ENCODE measurements around the gene KCNK13. TPM values are rescaled to one million over a fixed set of nuclear protein-coding genes. Genes with fewer than 3 reads are reported as not detected.

KCNK13 gene
- total RNA-seq, 1 experiment from 2014 or later = not detected

- Histone ChIP-seq H3K27me3 (ENCODE audit: control insufficient read depth, insufficient read depth, low read length) (peaks cover 28% of the 10 kb centered on the region), H3K27ac (ENCODE audit: low read length) (no peak overlapping the region), H3K4me3 (ENCODE audit: low read depth in 2 of 2, low read length in 2 of 2) (no peak overlapping the region), H3K9me3 (ENCODE audit: control insufficient read depth, insufficient read depth, low read depth, low read length) (no peaks in the 10 kb centered on the region), H3K36me3 (ENCODE audit: control insufficient read depth, insufficient read depth, low read length) (no peaks in the 10 kb centered on the region), H3K4me1 (ENCODE audit: control insufficient read depth, insufficient read depth, low read length) (no peaks in the 10 kb centered on the region)
- TF ChIP-seq SIN3A (IDR thresholded peaks at IDR 0.05; ENCODE audit: borderline replicate concordance, insufficient read depth, low read depth, low read length) = no peak
- TF ChIP-seq REST (IDR thresholded peaks at IDR 0.05; ENCODE audit: insufficient read depth in 1 of 2, low read depth in 2 of 2, low read length in 1 of 2) = no peak
- TF ChIP-seq TCF7L2 (IDR thresholded peaks at IDR 0.05; ENCODE audit: low read depth, low read length) = no peak
- TF ChIP-seq POLR2AphosphoS5 (IDR thresholded peaks at IDR 0.05; ENCODE audit: low read depth, low read length) = no peak
- no peak for TF ChIP-seq CTCF (IDR thresholded peaks at IDR 0.05)
- in situ Hi-C loops (cut with HindIII; ENCODE audit: low pct_unique_long_range_greater_than_20kb, low sequenced_read_pairs) (no loop called here), intact Hi-C loops (cut with micrococcal nuclease; ENCODE audit: unreplicated experiment) (no loop called here)
- POLR2A ChIA-PET = no interaction called here
- no TSS peak for BruUV-seq (replicated peaks)
- ATAC-seq = no peak
- no peak for DNase-seq (ENCODE audit: low read depth, low spot score)
- CTCF ChIA-PET = no interaction called here
Measured at GRCh38 chr14:90056826-90057225, 5.0 kb upstream of the KCNK13 start.

GRCh38 chr14:90058876-90059458, 2.8 kb upstream of the KCNK13 start:
- Histone ChIP-seq H3K27me3 (ENCODE audit: control insufficient read depth, insufficient read depth, low read length) (peaks cover 26% of the 10 kb centered on the region), H3K4me3 (ENCODE audit: low read depth in 2 of 2, low read length in 2 of 2) (no peak overlapping the region), H3K4me1 (ENCODE audit: control insufficient read depth, insufficient read depth, low read length) (no peaks in the 10 kb centered on the region), H3K27ac (ENCODE audit: low read length) (no peak overlapping the region), H3K9me3 (ENCODE audit: control insufficient read depth, insufficient read depth, low read depth, low read length) (no peaks in the 10 kb centered on the region), H3K36me3 (ENCODE audit: control insufficient read depth, insufficient read depth, low read length) (no peaks in the 10 kb centered on the region)
- no peak for TF ChIP-seq REST (IDR thresholded peaks at IDR 0.05; ENCODE audit: insufficient read depth in 1 of 2, low read depth in 2 of 2, low read length in 1 of 2)
- no peak for TF ChIP-seq SIN3A (IDR thresholded peaks at IDR 0.05; ENCODE audit: borderline replicate concordance, insufficient read depth, low read depth, low read length)
- TF ChIP-seq POLR2AphosphoS5 (IDR thresholded peaks at IDR 0.05; ENCODE audit: low read depth, low read length) = no peak
- TF ChIP-seq CTCF (IDR thresholded peaks at IDR 0.05) = no peak
- no peak for TF ChIP-seq TCF7L2 (IDR thresholded peaks at IDR 0.05; ENCODE audit: low read depth, low read length)
- in situ Hi-C loops (cut with HindIII; ENCODE audit: low pct_unique_long_range_greater_than_20kb, low sequenced_read_pairs) (no loop called here), intact Hi-C loops (cut with micrococcal nuclease; ENCODE audit: unreplicated experiment) (no loop called here)
- POLR2A ChIA-PET = no interaction called here
- CTCF ChIA-PET = no interaction called here
- DNase-seq (ENCODE audit: low read depth, low spot score) (no peak), ATAC-seq (no peak)
- no TSS peak for BruUV-seq (replicated peaks)

All from Panc1 (cell line).